WTC11 (cell line): Measurements from ENCODE around the gene DCAF5. TPM values are rescaled to one million over a fixed set of nuclear protein-coding genes. Genes with fewer than 3 reads are reported as not detected.
"Not testable (repeated sequence)": the region's sequence is repeated elsewhere in the genome, so short reads cannot be mapped to it uniquely, and the experiment has no call there.

Experiments used
- ATAC-seq: fragments of 200-7000 bp; cut with Tn5 transposase; 2 replicates; pipeline ENCODE4 v1.10.0; 2021; ENCODE audit warnings: mild to moderate bottlenecking, moderate library complexity
- CTCF ChIA-PET: fragments of 300-600 bp; sonication (Branson Sonifier 250); formaldehyde crosslinking; loops from one replicate; lab custom pipeline; 2021; ENCODE audit warnings: antibody characterized with exemption; lab: Charles Lee
- POLR2A ChIA-PET: fragments of 350-600 bp; sonication (Branson Sonifier 250); formaldehyde crosslinking; loops from one replicate; lab custom pipeline; 2021; ENCODE audit warnings: antibody characterized with exemption; lab: Charles Lee
- DNase-seq: peaks from one replicate; pipeline ENCODE4 v3.0.0; 2021; ENCODE audit warnings: low spot score
- H3K27ac Mint-ChIP-seq: 2 replicates; pipeline ENCODE4 v1.8.0; 2021; ENCODE audit warnings: mixed read lengths
- H3K27me3 Mint-ChIP-seq: 2 replicates; pipeline ENCODE4 v1.8.0; 2021; ENCODE audit warnings: low read depth, mild to moderate bottlenecking, moderate library complexity, mixed read lengths
- H3K36me3 Mint-ChIP-seq: 2 replicates; pipeline ENCODE4 v1.8.0; 2021; ENCODE audit warnings: mixed read lengths
- H3K4me1 Mint-ChIP-seq: 2 replicates; pipeline ENCODE4 v1.8.0; 2022; ENCODE audit warnings: mixed read lengths
- H3K4me3 Mint-ChIP-seq: 2 replicates; pipeline ENCODE4 v1.8.0; 2021; ENCODE audit warnings: mild to moderate bottlenecking, moderate library complexity, mixed read lengths
- H3K9me3 Mint-ChIP-seq: 2 replicates; pipeline ENCODE4 v1.8.0; 2021; ENCODE audit warnings: mixed read lengths
- ARID4B ChIP-seq: sonication (generic); formaldehyde crosslinking; IDR thresholded peaks from 2 replicates; pipeline ENCODE4 v1.8.0; 2023; ENCODE audit warnings: missing genetic modification reagents, mild to moderate bottlenecking, borderline replicate concordance
- CBFB ChIP-seq: sonication (generic); formaldehyde crosslinking; IDR thresholded peaks from 2 replicates; pipeline ENCODE4 v1.8.1; 2022; ENCODE audit warnings: mild to moderate bottlenecking, low read depth, missing genetic modification reagents
- E2F5 ChIP-seq: sonication (generic); formaldehyde crosslinking; IDR thresholded peaks from 2 replicates; pipeline ENCODE4 v1.8.1; 2022; ENCODE audit warnings: mild to moderate bottlenecking, moderate library complexity, missing genetic modification reagents
- FOXP1 ChIP-seq: sonication (generic); formaldehyde crosslinking; IDR thresholded peaks from 2 replicates; pipeline ENCODE4 v1.8.0; 2022; ENCODE audit warnings: missing genetic modification reagents, mild to moderate bottlenecking, moderate library complexity, borderline replicate concordance
- HMGA2 ChIP-seq: fragments of 250-450 bp; sonication (Bioruptor Pico); IDR thresholded peaks from 2 replicates; pipeline ENCODE4 v1.4.0; 2021; ENCODE audit warnings: mild to moderate bottlenecking, moderate library complexity
- MAX ChIP-seq: sonication (generic); formaldehyde crosslinking; IDR thresholded peaks from 2 replicates; pipeline ENCODE4 v1.8.0; 2022; ENCODE audit warnings: mild to moderate bottlenecking, missing genetic modification reagents
- NFE2L1 ChIP-seq: sonication (generic); formaldehyde crosslinking; IDR thresholded peaks from 2 replicates; pipeline ENCODE4 v1.8.1; 2023; ENCODE audit warnings: missing genetic modification reagents
- NR2C2 ChIP-seq: sonication (generic); formaldehyde crosslinking; IDR thresholded peaks from 2 replicates; pipeline ENCODE4 v1.8.0; 2022; ENCODE audit warnings: mild to moderate bottlenecking, missing genetic modification reagents
- TEAD4 ChIP-seq: sonication (generic); formaldehyde crosslinking; IDR thresholded peaks from 2 replicates; pipeline ENCODE4 v1.8.0; 2022; ENCODE audit warnings: mild to moderate bottlenecking, missing genetic modification reagents
- USF2 ChIP-seq: sonication (generic); formaldehyde crosslinking; IDR thresholded peaks from 2 replicates; pipeline ENCODE4 v1.8.1; 2023; ENCODE audit warnings: mild to moderate bottlenecking, missing genetic modification reagents, moderate library complexity
- ZNF219 ChIP-seq: sonication (generic); formaldehyde crosslinking; IDR thresholded peaks from 2 replicates; pipeline ENCODE4 v1.8.0; 2023; ENCODE audit warnings: missing genetic modification reagents, mild to moderate bottlenecking, borderline replicate concordance
- ZNF263 ChIP-seq: sonication (generic); formaldehyde crosslinking; IDR thresholded peaks from 2 replicates; pipeline ENCODE4 v1.8.1; 2022; ENCODE audit warnings: low read depth, mild to moderate bottlenecking, moderate library complexity, missing genetic modification reagents
- ZNF671 ChIP-seq: fragments of 250-450 bp; sonication (Bioruptor Pico); IDR thresholded peaks from 2 replicates; pipeline ENCODE4 v1.8.0; 2021; ENCODE audit warnings: mild to moderate bottlenecking
- total RNA-seq: library from RNA; stranded (reverse); gene quantifications from 3 replicates; pipeline ENCODE4 v1.2.3, GENCODE V29; 2021
- TF ChIP-seq, protein P1 (sequence below): fragments of 250-450 bp; sonication (Bioruptor Pico); IDR thresholded peaks from 2 replicates; pipeline ENCODE4 v1.9.0; 2021; ENCODE audit warnings: mild to moderate bottlenecking
- TF ChIP-seq, protein P2 (sequence below): sonication (generic); formaldehyde crosslinking; IDR thresholded peaks from 2 replicates; pipeline ENCODE4 v1.8.1; 2022; ENCODE audit warnings: mild to moderate bottlenecking, missing genetic modification reagents, moderate library complexity, borderline replicate concordance
- TF ChIP-seq, protein P3 (sequence below): fragments of 250-450 bp; sonication (Bioruptor Pico); IDR thresholded peaks from 2 replicates; pipeline ENCODE4 v2.1.2; 2022; ENCODE audit warnings: mild to moderate bottlenecking, moderate library complexity
- TF ChIP-seq, protein P4 (sequence below): sonication (generic); formaldehyde crosslinking; IDR thresholded peaks from 2 replicates; pipeline ENCODE4 v1.8.0; 2022; ENCODE audit warnings: mild to moderate bottlenecking, missing genetic modification reagents

DCAF5 gene
- total RNA-seq, 1 experiment from 2014 or later: 30.3 TPM

- H3K36me3 Mint-ChIP-seq: no peaks in the 10 kb centered on the region
- DNase-seq (no peak), ATAC-seq (no peak)
- no peak overlapping the region for H3K27ac Mint-ChIP-seq
- H3K9me3 Mint-ChIP-seq: no peaks in the 10 kb centered on the region
- TF ChIP-seq MAX (CRISPR knock-in tag) (no peak), ZNF671 (CRISPR knock-in tag) (no peak), FOXP1 (CRISPR knock-in tag) (no peak), NR2C2 (no peak), E2F5 (CRISPR knock-in tag) (no peak), ZNF263 (CRISPR knock-in tag) (no peak)
- POLR2A ChIA-PET: no interaction called here
- peaks cover 7% of the 10 kb centered on the region; the same call in 1 of the 2 replicates for H3K4me1 Mint-ChIP-seq
- no peak overlapping the region for H3K4me3 Mint-ChIP-seq
- H3K27me3 Mint-ChIP-seq: no peaks in the 10 kb centered on the region
- CTCF ChIA-PET: no interaction called here
Observed at GRCh38 chr14:69066396-69067171, 86.3 kb downstream of the DCAF5 start.

- ATAC-seq, DNase-seq, H3K4me3 Mint-ChIP-seq, H3K9me3 Mint-ChIP-seq, H3K27ac Mint-ChIP-seq, H3K27me3 Mint-ChIP-seq, H3K4me1 Mint-ChIP-seq, POLR2A ChIA-PET, H3K36me3 Mint-ChIP-seq: not testable (repeated sequence)
- CTCF ChIA-PET: interaction anchor here (1.4 kb wide), 1 partner anchor 10 kb away, joined by 3 read pairs; no protein-coding TSS in a partner anchor
Observed at GRCh38 chr14:69065934-69066333, 87.0 kb downstream of the DCAF5 start.

GRCh38 chr14:69064596-69064995 lies 88.3 kb downstream of the DCAF5 start:
- H3K4me1 Mint-ChIP-seq: peaks cover 7% of the 10 kb centered on the region; the same call in 1 of the 2 replicates
- H3K27ac Mint-ChIP-seq: no peak overlapping the region
- peaks cover 6% of the 10 kb centered on the region for H3K36me3 Mint-ChIP-seq
- H3K27me3 Mint-ChIP-seq: no peaks in the 10 kb centered on the region
- POLR2A ChIA-PET: interaction anchor here (0.6 to 0.7 kb wide), 2 partner anchors 87 to 869 kb away, joined by 5 to 6 read pairs; no protein-coding TSS in a partner anchor
- CTCF ChIA-PET: interaction anchor here (0.7 to 1.4 kb wide), 3 partner anchors 8 to 214 kb away, joined by 3 to 4 read pairs (median 3); no protein-coding TSS in a partner anchor
- no peaks in the 10 kb centered on the region for H3K9me3 Mint-ChIP-seq
- no peak overlapping the region for H3K4me3 Mint-ChIP-seq
- DNase-seq (no peak), ATAC-seq (no peak)
- no peak for TF ChIP-seq NFE2L1
- TF ChIP-seq, protein P1, sequence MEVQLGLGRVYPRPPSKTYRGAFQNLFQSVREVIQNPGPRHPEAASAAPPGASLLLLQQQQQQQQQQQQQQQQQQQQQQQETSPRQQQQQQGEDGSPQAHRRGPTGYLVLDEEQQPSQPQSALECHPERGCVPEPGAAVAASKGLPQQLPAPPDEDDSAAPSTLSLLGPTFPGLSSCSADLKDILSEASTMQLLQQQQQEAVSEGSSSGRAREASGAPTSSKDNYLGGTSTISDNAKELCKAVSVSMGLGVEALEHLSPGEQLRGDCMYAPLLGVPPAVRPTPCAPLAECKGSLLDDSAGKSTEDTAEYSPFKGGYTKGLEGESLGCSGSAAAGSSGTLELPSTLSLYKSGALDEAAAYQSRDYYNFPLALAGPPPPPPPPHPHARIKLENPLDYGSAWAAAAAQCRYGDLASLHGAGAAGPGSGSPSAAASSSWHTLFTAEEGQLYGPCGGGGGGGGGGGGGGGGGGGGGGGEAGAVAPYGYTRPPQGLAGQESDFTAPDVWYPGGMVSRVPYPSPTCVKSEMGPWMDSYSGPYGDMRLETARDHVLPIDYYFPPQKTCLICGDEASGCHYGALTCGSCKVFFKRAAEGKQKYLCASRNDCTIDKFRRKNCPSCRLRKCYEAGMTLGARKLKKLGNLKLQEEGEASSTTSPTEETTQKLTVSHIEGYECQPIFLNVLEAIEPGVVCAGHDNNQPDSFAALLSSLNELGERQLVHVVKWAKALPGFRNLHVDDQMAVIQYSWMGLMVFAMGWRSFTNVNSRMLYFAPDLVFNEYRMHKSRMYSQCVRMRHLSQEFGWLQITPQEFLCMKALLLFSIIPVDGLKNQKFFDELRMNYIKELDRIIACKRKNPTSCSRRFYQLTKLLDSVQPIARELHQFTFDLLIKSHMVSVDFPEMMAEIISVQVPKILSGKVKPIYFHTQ: no peak
- TF ChIP-seq ARID4B (CRISPR knock-in tag): no peak
- TF ChIP-seq, protein P2, sequence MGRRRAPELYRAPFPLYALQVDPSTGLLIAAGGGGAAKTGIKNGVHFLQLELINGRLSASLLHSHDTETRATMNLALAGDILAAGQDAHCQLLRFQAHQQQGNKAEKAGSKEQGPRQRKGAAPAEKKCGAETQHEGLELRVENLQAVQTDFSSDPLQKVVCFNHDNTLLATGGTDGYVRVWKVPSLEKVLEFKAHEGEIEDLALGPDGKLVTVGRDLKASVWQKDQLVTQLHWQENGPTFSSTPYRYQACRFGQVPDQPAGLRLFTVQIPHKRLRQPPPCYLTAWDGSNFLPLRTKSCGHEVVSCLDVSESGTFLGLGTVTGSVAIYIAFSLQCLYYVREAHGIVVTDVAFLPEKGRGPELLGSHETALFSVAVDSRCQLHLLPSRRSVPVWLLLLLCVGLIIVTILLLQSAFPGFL (CRISPR knock-in tag): no peak
- TF ChIP-seq FOXP1 (CRISPR knock-in tag): no peak
- no peak for TF ChIP-seq TEAD4 (CRISPR knock-in tag)
- no peak for TF ChIP-seq ZNF219 (CRISPR knock-in tag)
- TF ChIP-seq HMGA2 (CRISPR knock-in tag): no peak
- TF ChIP-seq CBFB (CRISPR knock-in tag): no peak
- TF ChIP-seq USF2 (CRISPR knock-in tag): no peak
- TF ChIP-seq, protein P3, sequence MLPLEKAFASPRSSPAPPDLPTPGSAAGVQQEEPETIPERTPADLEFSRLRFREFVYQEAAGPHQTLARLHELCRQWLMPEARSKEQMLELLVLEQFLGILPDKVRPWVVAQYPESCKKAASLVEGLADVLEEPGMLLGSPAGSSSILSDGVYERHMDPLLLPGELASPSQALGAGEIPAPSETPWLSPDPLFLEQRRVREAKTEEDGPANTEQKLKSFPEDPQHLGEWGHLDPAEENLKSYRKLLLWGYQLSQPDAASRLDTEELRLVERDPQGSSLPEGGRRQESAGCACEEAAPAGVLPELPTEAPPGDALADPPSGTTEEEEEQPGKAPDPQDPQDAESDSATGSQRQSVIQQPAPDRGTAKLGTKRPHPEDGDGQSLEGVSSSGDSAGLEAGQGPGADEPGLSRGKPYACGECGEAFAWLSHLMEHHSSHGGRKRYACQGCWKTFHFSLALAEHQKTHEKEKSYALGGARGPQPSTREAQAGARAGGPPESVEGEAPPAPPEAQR: no peak
- TF ChIP-seq, protein P4, sequence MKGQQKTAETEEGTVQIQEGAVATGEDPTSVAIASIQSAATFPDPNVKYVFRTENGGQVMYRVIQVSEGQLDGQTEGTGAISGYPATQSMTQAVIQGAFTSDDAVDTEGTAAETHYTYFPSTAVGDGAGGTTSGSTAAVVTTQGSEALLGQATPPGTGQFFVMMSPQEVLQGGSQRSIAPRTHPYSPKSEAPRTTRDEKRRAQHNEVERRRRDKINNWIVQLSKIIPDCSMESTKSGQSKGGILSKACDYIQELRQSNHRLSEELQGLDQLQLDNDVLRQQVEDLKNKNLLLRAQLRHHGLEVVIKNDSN (CRISPR knock-in tag): no peak
